SW 1271 (cell line): ENCODE measurements around the gene ZNF567.

Source experiments
- DNase-seq, 2 experiments: peaks; one replicate each; lab custom pipeline; 2025; lab: John Stamatoyannopoulos, UW

The ZNF567 gene

GRCh38 chr19:36750066-36750691 lies 62.8 kb downstream of the ZNF567 start:
- DNase-seq: no peak
